ENCODE measurements around the gene BDKRB2. TPM values are rescaled to one million over a fixed set of nuclear protein-coding genes. Genes with fewer than 3 reads are reported as not detected.

BDKRB2 gene
- total and polyA plus RNA-seq, 9 donors: 0.40 to 3.3 (median 1.9) TPM

GRCh38 chr14:96263347-96264199 is 58.9 kb downstream of the BDKRB2 start:
- Histone ChIP-seq H3K27me3 (no peaks in the 10 kb centered on the region), H3K4me3 (no peak overlapping the region), H3K9me3 (no peaks in the 10 kb centered on the region), H3K36me3 (no peaks in the 10 kb centered on the region), H3K4me1 (ENCODE audit: insufficient read depth) (no peaks in the 10 kb centered on the region), H3K27ac (no peak overlapping the region)
- TF ChIP-seq EP300 (IDR thresholded peaks at IDR 0.05): no peak
- TF ChIP-seq POLR2A (IDR thresholded peaks at IDR 0.05): no peak
- TF ChIP-seq, protein P1, sequence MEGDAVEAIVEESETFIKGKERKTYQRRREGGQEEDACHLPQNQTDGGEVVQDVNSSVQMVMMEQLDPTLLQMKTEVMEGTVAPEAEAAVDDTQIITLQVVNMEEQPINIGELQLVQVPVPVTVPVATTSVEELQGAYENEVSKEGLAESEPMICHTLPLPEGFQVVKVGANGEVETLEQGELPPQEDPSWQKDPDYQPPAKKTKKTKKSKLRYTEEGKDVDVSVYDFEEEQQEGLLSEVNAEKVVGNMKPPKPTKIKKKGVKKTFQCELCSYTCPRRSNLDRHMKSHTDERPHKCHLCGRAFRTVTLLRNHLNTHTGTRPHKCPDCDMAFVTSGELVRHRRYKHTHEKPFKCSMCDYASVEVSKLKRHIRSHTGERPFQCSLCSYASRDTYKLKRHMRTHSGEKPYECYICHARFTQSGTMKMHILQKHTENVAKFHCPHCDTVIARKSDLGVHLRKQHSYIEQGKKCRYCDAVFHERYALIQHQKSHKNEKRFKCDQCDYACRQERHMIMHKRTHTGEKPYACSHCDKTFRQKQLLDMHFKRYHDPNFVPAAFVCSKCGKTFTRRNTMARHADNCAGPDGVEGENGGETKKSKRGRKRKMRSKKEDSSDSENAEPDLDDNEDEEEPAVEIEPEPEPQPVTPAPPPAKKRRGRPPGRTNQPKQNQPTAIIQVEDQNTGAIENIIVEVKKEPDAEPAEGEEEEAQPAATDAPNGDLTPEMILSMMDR (IDR thresholded peaks at IDR 0.05): no peak
- intact Hi-C loops (cut with DNase I): loop anchor here in 1 of 4 donors (10.0 kb wide), 1 partner anchor 159 kb away; no protein-coding TSS in a partner anchor
- DNase-seq: no peak
- 77 to 82% (median 79%) methylated on average over 20 of the region's 20 CpGs for WGBS, 3 donors

DNA sequence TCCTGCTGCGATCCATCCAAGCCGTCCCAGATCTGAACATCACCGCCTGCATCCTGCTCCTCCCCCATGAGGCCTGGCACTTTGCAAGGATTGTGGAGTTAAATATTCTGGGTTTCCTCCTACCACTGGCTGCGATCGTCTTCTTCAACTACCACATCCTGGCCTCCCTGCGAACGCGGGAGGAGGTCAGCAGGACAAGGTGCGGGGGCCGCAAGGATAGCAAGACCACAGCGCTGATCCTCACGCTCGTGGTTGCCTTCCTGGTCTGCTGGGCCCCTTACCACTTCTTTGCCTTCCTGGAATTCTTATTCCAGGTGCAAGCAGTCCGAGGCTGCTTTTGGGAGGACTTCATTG is 59.5 kb downstream of the BDKRB2 start:
- Histone ChIP-seq H3K4me1 (ENCODE audit: insufficient read depth) (no peaks in the 10 kb centered on the region), H3K27me3 (no peaks in the 10 kb centered on the region), H3K27ac (no peak overlapping the region), H3K36me3 (no peaks in the 10 kb centered on the region), H3K4me3 (no peak overlapping the region), H3K9me3 (no peaks in the 10 kb centered on the region)
- intact Hi-C loops (cut with DNase I): loop anchor here in 1 of 4 donors (10.0 kb wide), 1 partner anchor 159 kb away; no protein-coding TSS in a partner anchor
- no peak for DNase-seq
- TF ChIP-seq EP300 (IDR thresholded peaks at IDR 0.05) (no peak), POLR2A (IDR thresholded peaks at IDR 0.05) (no peak)
- TF ChIP-seq, protein P1 (IDR thresholded peaks at IDR 0.05): no peak
- 66 to 75% (median 67%) methylated on average over 14 of the region's 14 CpGs for WGBS, 3 donors

DNA sequence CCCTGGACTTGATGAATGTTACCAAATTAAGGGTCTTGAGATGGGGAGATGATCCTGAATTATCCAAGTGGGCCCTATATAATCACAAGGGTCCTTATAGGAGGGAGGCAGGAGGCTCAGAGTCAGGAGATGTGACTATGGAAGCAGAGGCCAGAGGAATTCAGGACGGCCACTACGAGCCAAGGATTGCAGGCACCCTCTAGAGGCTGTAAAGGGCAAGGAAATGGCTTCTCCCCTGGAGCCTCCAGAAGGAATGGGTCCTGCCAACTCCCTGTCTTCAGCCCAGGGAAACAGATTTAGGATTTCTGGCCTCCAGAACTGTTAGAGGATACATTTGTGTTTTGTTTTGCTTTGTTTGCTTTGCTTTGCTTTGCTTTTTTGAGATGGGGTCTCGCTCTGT is 60.2 kb downstream of the BDKRB2 start:
- DNase-seq: no peak
- Histone ChIP-seq H3K27me3 (no peaks in the 10 kb centered on the region), H3K4me1 (ENCODE audit: insufficient read depth) (no peaks in the 10 kb centered on the region), H3K27ac (no peak overlapping the region), H3K36me3 (no peaks in the 10 kb centered on the region), H3K4me3 (no peak overlapping the region), H3K9me3 (no peaks in the 10 kb centered on the region)
- no peak for TF ChIP-seq POLR2A (IDR thresholded peaks at IDR 0.05)
- TF ChIP-seq, protein P1 (IDR thresholded peaks at IDR 0.05): no peak
- TF ChIP-seq EP300 (IDR thresholded peaks at IDR 0.05): no peak
- intact Hi-C loops (cut with DNase I): loop anchor here in 1 of 4 donors (10.0 kb wide), 1 partner anchor 160 kb away; no protein-coding TSS in a partner anchor
- 51 to 59% (median 56%) methylated on average over 3 of the region's 3 CpGs for whole genome bisulfite sequencing, 3 donors

DNA sequence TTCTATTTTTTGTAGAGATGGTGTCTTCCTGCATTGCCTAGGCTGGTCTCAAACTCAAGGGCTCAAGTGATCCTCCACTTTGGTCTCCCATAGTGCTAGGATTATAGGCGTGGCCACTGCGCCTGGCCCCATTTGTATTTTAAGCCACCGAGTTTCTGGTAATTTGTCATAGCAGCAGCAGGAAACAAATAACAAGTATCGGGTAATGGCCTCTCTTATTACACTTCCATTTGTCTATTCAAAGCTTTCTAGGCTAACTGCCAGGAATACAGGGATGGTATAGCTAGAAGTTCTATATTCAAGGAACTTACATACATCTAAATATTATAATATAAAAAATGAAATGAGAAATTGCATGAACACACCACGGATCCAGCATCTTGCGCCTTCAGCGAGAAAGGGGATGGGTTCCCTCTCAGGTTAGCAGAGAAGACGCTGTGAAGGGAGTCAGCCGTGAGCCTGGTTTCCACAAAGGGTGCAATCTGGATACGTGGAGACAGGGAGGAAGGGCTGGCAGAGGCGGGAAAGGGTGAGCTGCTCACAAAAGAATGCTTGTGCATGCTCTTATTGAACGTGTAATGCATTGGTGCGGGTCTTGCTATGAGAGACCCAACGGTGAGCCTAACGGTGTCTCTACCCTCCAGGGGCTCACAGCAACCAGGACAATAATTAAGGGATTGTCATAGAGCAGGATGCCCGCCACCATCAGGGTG is 60.9 kb downstream of the BDKRB2 start:
- Histone ChIP-seq H3K9me3 (no peaks in the 10 kb centered on the region), H3K27ac (no peak overlapping the region), H3K4me1 (ENCODE audit: insufficient read depth) (no peaks in the 10 kb centered on the region), H3K4me3 (no peak overlapping the region), H3K36me3 (no peaks in the 10 kb centered on the region), H3K27me3 (no peaks in the 10 kb centered on the region)
- DNase-seq: no peak
- WGBS, 3 donors: 68 to 79% (median 73%) methylated on average over 16 of the region's 16 CpGs
- no peak for TF ChIP-seq EP300 (IDR thresholded peaks at IDR 0.05)
- TF ChIP-seq POLR2A (IDR thresholded peaks at IDR 0.05): no peak
- TF ChIP-seq, protein P1 (IDR thresholded peaks at IDR 0.05): no peak
- intact Hi-C loops (cut with DNase I): loop anchor here in 1 of 4 donors (10.0 kb wide), 1 partner anchor 161 kb away; no protein-coding TSS in a partner anchor

Data from ovary (tissue), 9 donors.